MCF 10A (cell line): ENCODE data around the gene PALM2AKAP2. TPM values are rescaled to one million over a fixed set of nuclear protein-coding genes. Genes with fewer than 3 reads are reported as not detected.
A peak's percentile ranks its signal among the peaks of the same experiment; 100 is the strongest.

Experiments used
- BruUV-seq: library from RNA; stranded (reverse); fragments of 400-500 nt; replicated peaks from 2 replicates; lab custom pipeline; 2021; lab: Mats Ljungman, UMichigan
- CTCF ChIA-PET: fragments of 300-600 bp; sonication (Branson Sonifier 250); formaldehyde crosslinking; extraction: SDS; loops from one replicate; lab custom pipeline; 2021; ENCODE audit warnings: antibody characterized with exemption, inconsistent platforms; lab: Yijun Ruan, JAX
- POLR2A ChIA-PET: fragments of 300-600, 350-650 bp; sonication (Branson Sonifier 250); formaldehyde crosslinking; extraction: SDS; loops from one replicate; lab custom pipeline; 2020; ENCODE audit warnings: antibody characterized with exemption, inconsistent platforms; lab: Yijun Ruan, JAX
- DNase-seq: peaks from one replicate; pipeline ENCODE4 v3.0.0-alpha.2; 2018; ENCODE audit not compliant: unreplicated experiment
- H3K27ac Mint-ChIP-seq: one replicate; pipeline ENCODE4 v1.8.0; 2022; ENCODE audit warnings: mild to moderate bottlenecking, low read depth, mixed read lengths; ENCODE audit not compliant: unreplicated experiment
- H3K27me3 Mint-ChIP-seq: one replicate; pipeline ENCODE4 v1.8.0; 2022; ENCODE audit warnings: mixed read lengths; ENCODE audit not compliant: insufficient read depth, unreplicated experiment
- H3K36me3 Mint-ChIP-seq: one replicate; pipeline ENCODE4 v1.8.0; 2022; ENCODE audit warnings: mild to moderate bottlenecking, moderate library complexity, mixed read lengths; ENCODE audit not compliant: insufficient read depth, unreplicated experiment
- H3K4me1 Mint-ChIP-seq: one replicate; pipeline ENCODE4 v1.8.0; 2022; ENCODE audit warnings: mixed read lengths; ENCODE audit not compliant: insufficient read depth, unreplicated experiment
- H3K4me3 Mint-ChIP-seq: one replicate; pipeline ENCODE4 v1.8.0; 2022; ENCODE audit warnings: mild to moderate bottlenecking, moderate library complexity, mixed read lengths; ENCODE audit not compliant: unreplicated experiment
- H3K9me3 Mint-ChIP-seq: one replicate; pipeline ENCODE4 v1.8.0; 2022; ENCODE audit warnings: mixed read lengths; ENCODE audit not compliant: unreplicated experiment
- intact Hi-C: fragments of 100-400 bp; cut with micrococcal nuclease; formaldehyde crosslinking; loops from 2 replicates; pipeline ENCODE4 v1.14.1; 2022
- total RNA-seq: library from RNA; stranded (reverse); gene quantifications from 2 replicates; pipeline ENCODE4 v1.2.3, GENCODE V29; 2022
- TF ChIP-seq, protein P1 (sequence below): fragments of 200-600 bp; IDR thresholded peaks from one replicate; pipeline ENCODE4 v1.8.0; 2022; ENCODE audit warnings: antibody characterized with exemption, mild to moderate bottlenecking; ENCODE audit not compliant: unreplicated experiment

PALM2AKAP2 gene
- total RNA-seq, 1 experiment from 2014 or later: 5.3 TPM

GRCh38 chr9:109766351-109766750 lies 13.6 kb upstream of the PALM2AKAP2 start:
- ChIA-PET CTCF (interaction anchor here (1.0 kb wide), 1 partner anchor 120 kb away, joined by 3 read pairs; no protein-coding TSS in a partner anchor), POLR2A (interaction anchor here (0.6 to 1.7 kb wide), 3 partner anchors 9 to 37 kb away, joined by 3 to 5 read pairs (median 5); no protein-coding TSS in a partner anchor)
- H3K27me3 Mint-ChIP-seq: no peaks in the 10 kb centered on the region
- no peaks in the 10 kb centered on the region for H3K9me3 Mint-ChIP-seq
- peaks cover 11% of the 10 kb centered on the region for H3K4me1 Mint-ChIP-seq
- intact Hi-C loops: no loop called here
- no TSS peak for BruUV-seq
- no peak overlapping the region for H3K27ac Mint-ChIP-seq
- H3K36me3 Mint-ChIP-seq: peaks cover 6% of the 10 kb centered on the region
- TF ChIP-seq, protein P1, sequence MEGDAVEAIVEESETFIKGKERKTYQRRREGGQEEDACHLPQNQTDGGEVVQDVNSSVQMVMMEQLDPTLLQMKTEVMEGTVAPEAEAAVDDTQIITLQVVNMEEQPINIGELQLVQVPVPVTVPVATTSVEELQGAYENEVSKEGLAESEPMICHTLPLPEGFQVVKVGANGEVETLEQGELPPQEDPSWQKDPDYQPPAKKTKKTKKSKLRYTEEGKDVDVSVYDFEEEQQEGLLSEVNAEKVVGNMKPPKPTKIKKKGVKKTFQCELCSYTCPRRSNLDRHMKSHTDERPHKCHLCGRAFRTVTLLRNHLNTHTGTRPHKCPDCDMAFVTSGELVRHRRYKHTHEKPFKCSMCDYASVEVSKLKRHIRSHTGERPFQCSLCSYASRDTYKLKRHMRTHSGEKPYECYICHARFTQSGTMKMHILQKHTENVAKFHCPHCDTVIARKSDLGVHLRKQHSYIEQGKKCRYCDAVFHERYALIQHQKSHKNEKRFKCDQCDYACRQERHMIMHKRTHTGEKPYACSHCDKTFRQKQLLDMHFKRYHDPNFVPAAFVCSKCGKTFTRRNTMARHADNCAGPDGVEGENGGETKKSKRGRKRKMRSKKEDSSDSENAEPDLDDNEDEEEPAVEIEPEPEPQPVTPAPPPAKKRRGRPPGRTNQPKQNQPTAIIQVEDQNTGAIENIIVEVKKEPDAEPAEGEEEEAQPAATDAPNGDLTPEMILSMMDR: no peak
- no peak overlapping the region for H3K4me3 Mint-ChIP-seq
- DNase-seq: peak; percentile 90

GRCh38 chr9:109767404-109767803 lies 12.6 kb upstream of the PALM2AKAP2 start:
- intact Hi-C loops: no loop called here
- no peaks in the 10 kb centered on the region for H3K9me3 Mint-ChIP-seq
- peaks cover 15% of the 10 kb centered on the region for H3K4me1 Mint-ChIP-seq
- H3K36me3 Mint-ChIP-seq: no peaks in the 10 kb centered on the region
- DNase-seq: no peak
- H3K27ac Mint-ChIP-seq: no peak overlapping the region
- POLR2A ChIA-PET: interaction anchor here (0.6 to 0.8 kb wide), 2 partner anchors 210 to 403 kb away, joined by 3 to 4 read pairs; no protein-coding TSS in a partner anchor
- no peak overlapping the region for H3K4me3 Mint-ChIP-seq
- TF ChIP-seq, protein P1: no peak
- CTCF ChIA-PET: no interaction called here
- H3K27me3 Mint-ChIP-seq: no peaks in the 10 kb centered on the region
- BruUV-seq: no TSS peak

- Mint-ChIP-seq H3K4me1 (peaks cover 15% of the 10 kb centered on the region), H3K4me3 (no peak overlapping the region), H3K27me3 (no peaks in the 10 kb centered on the region), H3K36me3 (no peaks in the 10 kb centered on the region), H3K27ac (no peak overlapping the region), H3K9me3 (no peaks in the 10 kb centered on the region)
- ChIA-PET POLR2A (interaction anchor here (0.6 to 0.8 kb wide), 2 partner anchors 210 to 402 kb away, joined by 3 to 4 read pairs; no protein-coding TSS in a partner anchor), CTCF (interaction anchor here (0.7 kb wide), 1 partner anchor 171 kb away, joined by 3 read pairs; no protein-coding TSS in a partner anchor)
- no TSS peak for BruUV-seq
- TF ChIP-seq, protein P1: no peak
- no peak for DNase-seq
- intact Hi-C loops: no loop called here
Measured at GRCh38 chr9:109767814-109768213, 12.2 kb upstream of the PALM2AKAP2 start.

DNA sequence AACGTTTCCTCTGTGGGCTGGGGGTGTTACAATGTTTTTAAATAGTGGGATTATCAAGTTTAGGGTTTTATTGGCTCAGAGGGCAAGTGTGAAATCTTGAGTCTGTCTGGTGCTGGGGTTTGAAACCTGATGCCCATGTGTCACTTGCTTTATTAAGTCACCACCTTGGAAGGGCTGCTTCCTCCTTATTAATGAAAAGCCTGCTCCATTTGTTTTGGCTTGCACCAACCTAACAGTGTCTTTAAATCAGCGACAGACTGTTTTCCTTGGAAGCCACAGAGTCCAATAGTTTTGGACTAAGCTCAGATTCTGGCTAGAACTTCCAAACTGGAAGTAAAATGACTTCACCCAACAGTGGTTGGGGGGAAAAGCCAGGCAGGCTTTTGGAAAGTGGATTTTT lies 10.7 kb upstream of the PALM2AKAP2 start:
- Mint-ChIP-seq H3K4me3 (no peak overlapping the region), H3K27ac (no peak overlapping the region), H3K36me3 (no peaks in the 10 kb centered on the region), H3K4me1 (peaks cover 15% of the 10 kb centered on the region), H3K9me3 (no peaks in the 10 kb centered on the region), H3K27me3 (no peaks in the 10 kb centered on the region)
- ChIA-PET POLR2A (no interaction called here), CTCF (no interaction called here)
- no peak for DNase-seq
- BruUV-seq: no TSS peak
- intact Hi-C loops: no loop called here
- TF ChIP-seq, protein P1: no peak
